K562 (cell line): Measurements from ENCODE around the gene PPP2R2D. TPM values are rescaled to one million over a fixed set of nuclear protein-coding genes. Genes with fewer than 3 reads are reported as not detected.

Experiments
- PRPF4 ChIP-seq: fragments of 200-400 bp; formaldehyde crosslinking; IDR thresholded peaks from one replicate; pipeline ENCODE4 v1.6.1; 2017; ENCODE audit warnings: low read length, low read depth, mild to moderate bottlenecking; ENCODE audit not compliant: insufficient read depth, poor library complexity, severe bottlenecking
- polyA plus RNA-seq, 8 experiments: library from polyadenylated mRNA; depleted of rRNA in 4 of 8; stranded (reverse) in 5 of 8; unstranded in 3 of 8; fragments of >200 nt; fragmentation: Nextera tagmentation in 2 of 8; fragmentation: Illumina TruSeq in 1 of 8; extraction: Ambion mirVana in 2 of 8; extraction: Trizol in 1 of 8; gene quantifications; 2 replicates each; pipeline versions ENCODE4 v1.2.1 to v1.2.3, GENCODE V29; 2011 to 2014; ENCODE audit warnings: inconsistent platforms in 1 of 8, missing spikeins in 1 of 8
- total RNA-seq, 7 experiments: library from RNA; depleted of rRNA in 6 of 7; stranded (reverse); fragments of >200 nt in 6 of 7; fragmentation: Illumina TruSeq in 2 of 7; extraction: Trizol in 2 of 7; gene quantifications; 2 replicates each; pipeline versions ENCODE4 v1.2.1 to v1.2.3, GENCODE V29; 2011 to 2021; ENCODE audit warnings: low replicate concordance in 1 of 7
- TF ChIP-seq, protein P1 (sequence below): fragments of 450-650 bp; IDR thresholded peaks from 2 replicates; pipeline ENCODE4 v1.6.1; 2017; ENCODE audit warnings: antibody characterized with exemption, mild to moderate bottlenecking
- TF ChIP-seq, protein P2 (sequence below): fragments of 450-650 bp; IDR thresholded peaks from 2 replicates; pipeline ENCODE4 v1.6.1; 2016

PPP2R2D gene
- total and polyA plus RNA-seq, 9 of the 15 experiments (the other 6 are each of a cell fraction or from before 2014, with no cell fraction given) = 1.9 to 37.0 (median 26.8) TPM

DNA sequence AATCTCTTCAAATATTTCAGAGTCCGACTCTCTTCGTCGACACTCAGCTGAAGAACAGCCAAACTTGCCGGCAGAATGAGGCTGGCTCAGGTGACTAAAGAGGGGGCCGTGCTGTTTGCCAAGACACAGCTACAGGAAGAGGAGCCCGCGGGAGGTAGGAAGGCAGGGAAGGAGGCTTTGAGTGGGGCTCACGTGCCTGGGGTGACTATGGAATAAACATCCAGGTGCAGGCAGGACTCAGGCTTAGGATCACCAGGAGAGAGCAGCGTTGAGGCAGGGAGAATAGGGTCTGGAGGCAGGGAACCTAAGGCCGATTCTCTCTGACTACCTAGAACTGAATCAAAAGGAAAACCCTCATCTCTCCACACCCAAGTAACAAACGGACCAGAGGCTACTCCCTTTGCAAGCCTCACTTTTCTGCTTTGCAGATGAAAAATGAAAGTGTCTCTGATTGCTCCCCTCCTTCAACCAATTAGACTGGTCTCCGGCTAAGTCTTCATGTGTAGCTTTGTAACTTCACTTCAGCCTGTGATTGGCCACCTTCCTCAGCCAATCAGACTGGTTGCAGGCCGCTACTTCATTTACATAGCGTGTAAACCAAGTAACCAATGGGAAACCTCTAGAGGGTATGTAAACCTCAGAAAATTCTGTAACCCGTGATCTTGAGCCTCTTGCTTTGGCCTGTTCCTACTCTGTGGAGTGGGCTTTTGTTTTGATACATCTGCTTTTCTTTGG is 100.6 kb downstream of the PPP2R2D start (continued):
- TF ChIP-seq, protein P1, sequence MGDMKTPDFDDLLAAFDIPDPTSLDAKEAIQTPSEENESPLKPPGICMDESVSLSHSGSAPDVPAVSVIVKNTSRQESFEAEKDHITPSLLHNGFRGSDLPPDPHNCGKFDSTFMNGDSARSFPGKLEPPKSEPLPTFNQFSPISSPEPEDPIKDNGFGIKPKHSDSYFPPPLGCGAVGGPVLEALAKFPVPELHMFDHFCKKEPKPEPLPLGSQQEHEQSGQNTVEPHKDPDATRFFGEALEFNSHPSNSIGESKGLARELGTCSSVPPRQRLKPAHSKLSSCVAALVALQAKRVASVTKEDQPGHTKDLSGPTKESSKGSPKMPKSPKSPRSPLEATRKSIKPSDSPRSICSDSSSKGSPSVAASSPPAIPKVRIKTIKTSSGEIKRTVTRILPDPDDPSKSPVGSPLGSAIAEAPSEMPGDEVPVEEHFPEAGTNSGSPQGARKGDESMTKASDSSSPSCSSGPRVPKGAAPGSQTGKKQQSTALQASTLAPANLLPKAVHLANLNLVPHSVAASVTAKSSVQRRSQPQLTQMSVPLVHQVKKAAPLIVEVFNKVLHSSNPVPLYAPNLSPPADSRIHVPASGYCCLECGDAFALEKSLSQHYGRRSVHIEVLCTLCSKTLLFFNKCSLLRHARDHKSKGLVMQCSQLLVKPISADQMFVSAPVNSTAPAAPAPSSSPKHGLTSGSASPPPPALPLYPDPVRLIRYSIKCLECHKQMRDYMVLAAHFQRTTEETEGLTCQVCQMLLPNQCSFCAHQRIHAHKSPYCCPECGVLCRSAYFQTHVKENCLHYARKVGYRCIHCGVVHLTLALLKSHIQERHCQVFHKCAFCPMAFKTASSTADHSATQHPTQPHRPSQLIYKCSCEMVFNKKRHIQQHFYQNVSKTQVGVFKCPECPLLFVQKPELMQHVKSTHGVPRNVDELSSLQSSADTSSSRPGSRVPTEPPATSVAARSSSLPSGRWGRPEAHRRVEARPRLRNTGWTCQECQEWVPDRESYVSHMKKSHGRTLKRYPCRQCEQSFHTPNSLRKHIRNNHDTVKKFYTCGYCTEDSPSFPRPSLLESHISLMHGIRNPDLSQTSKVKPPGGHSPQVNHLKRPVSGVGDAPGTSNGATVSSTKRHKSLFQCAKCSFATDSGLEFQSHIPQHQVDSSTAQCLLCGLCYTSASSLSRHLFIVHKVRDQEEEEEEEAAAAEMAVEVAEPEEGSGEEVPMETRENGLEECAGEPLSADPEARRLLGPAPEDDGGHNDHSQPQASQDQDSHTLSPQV = 0 out of 2 replicates have a peak, but pooled peaks have one; percentile 23
- TF ChIP-seq, protein P2, sequence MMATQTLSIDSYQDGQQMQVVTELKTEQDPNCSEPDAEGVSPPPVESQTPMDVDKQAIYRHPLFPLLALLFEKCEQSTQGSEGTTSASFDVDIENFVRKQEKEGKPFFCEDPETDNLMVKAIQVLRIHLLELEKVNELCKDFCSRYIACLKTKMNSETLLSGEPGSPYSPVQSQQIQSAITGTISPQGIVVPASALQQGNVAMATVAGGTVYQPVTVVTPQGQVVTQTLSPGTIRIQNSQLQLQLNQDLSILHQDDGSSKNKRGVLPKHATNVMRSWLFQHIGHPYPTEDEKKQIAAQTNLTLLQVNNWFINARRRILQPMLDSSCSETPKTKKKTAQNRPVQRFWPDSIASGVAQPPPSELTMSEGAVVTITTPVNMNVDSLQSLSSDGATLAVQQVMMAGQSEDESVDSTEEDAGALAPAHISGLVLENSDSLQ = 0 out of 2 replicates have a peak, but pooled peaks have one; percentile 10
- TF ChIP-seq PRPF4 = no peak
- TF ChIP-seq, all 486 proteins: peak for 9
